Measurements from ENCODE around the gene CARMIL1. TPM values are rescaled to one million over a fixed set of nuclear protein-coding genes. Genes with fewer than 3 reads are reported as not detected.

CARMIL1 gene
- total and polyA plus RNA-seq, 5 experiments from 2014 or later = 1.3 to 13.3 (median 1.9) TPM

- H3K4me3 Mint-ChIP-seq = no peak overlapping the region
- H3K9me3 Mint-ChIP-seq = no peaks in the 10 kb centered on the region
- H3K4me1 Mint-ChIP-seq = no peaks in the 10 kb centered on the region
- H3K27ac Mint-ChIP-seq = no peak overlapping the region
- no peaks in the 10 kb centered on the region for H3K27me3 Mint-ChIP-seq
- POLR2A ChIA-PET = no interaction called here
- no peak for DNase-seq
- ATAC-seq = no peak
- peaks cover 0 to 43% (median 15%) of the 10 kb centered on the region in 3 donors for H3K36me3 Mint-ChIP-seq
Observed at GRCh38 chr6:25497383-25498040, 218.3 kb downstream of the CARMIL1 start.

- POLR2A ChIA-PET = no interaction called here
- H3K36me3 Mint-ChIP-seq = peaks cover 0 to 46% (median 13%) of the 10 kb centered on the region in 3 donors
- H3K4me3 Mint-ChIP-seq = no peak overlapping the region
Observed at GRCh38 chr6:25498505-25498904, 219.3 kb downstream of the CARMIL1 start.

GRCh38 chr6:25499615-25500235 is 220.6 kb downstream of the CARMIL1 start:
- no peak overlapping the region for H3K27ac Mint-ChIP-seq
- no peaks in the 10 kb centered on the region for H3K27me3 Mint-ChIP-seq
- H3K4me1 Mint-ChIP-seq = no peaks in the 10 kb centered on the region
- peaks cover 0 to 46% (median 14%) of the 10 kb centered on the region in 3 donors for H3K36me3 Mint-ChIP-seq
- ATAC-seq (no peak), DNase-seq (no peak)
- H3K4me3 Mint-ChIP-seq = no peak overlapping the region
- POLR2A ChIA-PET = no interaction called here
- no peaks in the 10 kb centered on the region for H3K9me3 Mint-ChIP-seq

More at GRCh38 chr6:25498505-25498904, 219.3 kb downstream of the CARMIL1 start:
- DNase-seq (no peak), ATAC-seq (no peak)
- Mint-ChIP-seq H3K27ac (no peak overlapping the region), H3K9me3 (no peaks in the 10 kb centered on the region), H3K4me1 (no peaks in the 10 kb centered on the region), H3K27me3 (no peaks in the 10 kb centered on the region)

GRCh38 chr6:25503686-25504085 is 224.5 kb downstream of the CARMIL1 start:
- DNase-seq = no peak
- Mint-ChIP-seq H3K27me3 (no peaks in the 10 kb centered on the region), H3K4me1 (no peaks in the 10 kb centered on the region), H3K9me3 (no peaks in the 10 kb centered on the region), H3K36me3 (peaks cover 0 to 38% (median 12%) of the 10 kb centered on the region in 3 donors), H3K4me3 (no peak overlapping the region), H3K27ac (no peak overlapping the region)
- POLR2A ChIA-PET = no interaction called here
- ATAC-seq = no peak

GRCh38 chr6:25504661-25505060 is 225.5 kb downstream of the CARMIL1 start:
- H3K27ac Mint-ChIP-seq = no peak overlapping the region
- H3K27me3 Mint-ChIP-seq = no peaks in the 10 kb centered on the region
- no peaks in the 10 kb centered on the region for H3K4me1 Mint-ChIP-seq
- no peak for DNase-seq
- no peak for ATAC-seq
- H3K36me3 Mint-ChIP-seq = peaks cover 0 to 41% (median 19%) of the 10 kb centered on the region in 3 donors
- POLR2A ChIA-PET = no interaction called here
- no peak overlapping the region for H3K4me3 Mint-ChIP-seq
- no peaks in the 10 kb centered on the region for H3K9me3 Mint-ChIP-seq

GRCh38 chr6:25506020-25506419 is 226.8 kb downstream of the CARMIL1 start:
- no peaks in the 10 kb centered on the region for H3K9me3 Mint-ChIP-seq
- DNase-seq (no peak), ATAC-seq (no peak)
- H3K27ac Mint-ChIP-seq = peak overlapping the region in 1 of 10 donors; percentile 50
- no peaks in the 10 kb centered on the region for H3K4me1 Mint-ChIP-seq
- POLR2A ChIA-PET = no interaction called here
- H3K27me3 Mint-ChIP-seq = no peaks in the 10 kb centered on the region
- peaks cover 0 to 40% (median 19%) of the 10 kb centered on the region in 3 donors for H3K36me3 Mint-ChIP-seq
- H3K4me3 Mint-ChIP-seq = no peak overlapping the region

GRCh38 chr6:25508051-25508450 is 228.9 kb downstream of the CARMIL1 start:
- ATAC-seq (no peak), DNase-seq (no peak)
- Mint-ChIP-seq H3K27me3 (no peaks in the 10 kb centered on the region), H3K27ac (no peak overlapping the region), H3K36me3 (peaks cover 0 to 39% (median 23%) of the 10 kb centered on the region in 3 donors), H3K9me3 (no peaks in the 10 kb centered on the region), H3K4me3 (no peak overlapping the region), H3K4me1 (no peaks in the 10 kb centered on the region)
- POLR2A ChIA-PET = no interaction called here

GRCh38 chr6:25511376-25511775 is 232.2 kb downstream of the CARMIL1 start:
- POLR2A ChIA-PET = no interaction called here

GRCh38 chr6:25512560-25512959 is 233.4 kb downstream of the CARMIL1 start:
- H3K27me3 Mint-ChIP-seq = no peaks in the 10 kb centered on the region
- POLR2A ChIA-PET = no interaction called here
- DNase-seq (no peak), ATAC-seq (no peak)
- H3K4me3 Mint-ChIP-seq = no peak overlapping the region
- peaks cover 10 to 59% (median 38%) of the 10 kb centered on the region in 3 donors for H3K36me3 Mint-ChIP-seq
- no peaks in the 10 kb centered on the region for H3K9me3 Mint-ChIP-seq
- H3K4me1 Mint-ChIP-seq = peaks cover 0 to 2% (median 0%) of the 10 kb centered on the region in 4 donors
- H3K27ac Mint-ChIP-seq = no peak overlapping the region

More at GRCh38 chr6:25511376-25511775, 232.2 kb downstream of the CARMIL1 start:
- H3K36me3 Mint-ChIP-seq = peaks cover 2 to 47% (median 27%) of the 10 kb centered on the region in 3 donors
- DNase-seq (no peak), ATAC-seq (no peak)
- H3K27me3 Mint-ChIP-seq = no peaks in the 10 kb centered on the region
- H3K9me3 Mint-ChIP-seq = no peaks in the 10 kb centered on the region
- no peak overlapping the region for H3K4me3 Mint-ChIP-seq
- peak overlapping the region in 1 of 10 donors; percentile 43 for H3K27ac Mint-ChIP-seq
- peaks cover 0 to 2% (median 0%) of the 10 kb centered on the region in 4 donors for H3K4me1 Mint-ChIP-seq

- DNase-seq (no peak), ATAC-seq (no peak)
- Mint-ChIP-seq H3K4me3 (no peak overlapping the region), H3K36me3 (peaks cover 21 to 81% (median 40%) of the 10 kb centered on the region in 3 donors), H3K27ac (no peak overlapping the region), H3K4me1 (peaks cover 0 to 2% (median 0%) of the 10 kb centered on the region in 4 donors), H3K27me3 (no peaks in the 10 kb centered on the region), H3K9me3 (no peaks in the 10 kb centered on the region)
- POLR2A ChIA-PET = no interaction called here
Observed at GRCh38 chr6:25519856-25520255, 240.7 kb downstream of the CARMIL1 start.

GRCh38 chr6:25524542-25524941 is 245.4 kb downstream of the CARMIL1 start:
- no peak overlapping the region for H3K4me3 Mint-ChIP-seq
- DNase-seq (no peak), ATAC-seq (no peak)
- POLR2A ChIA-PET = no interaction called here
- peaks cover 10 to 74% (median 26%) of the 10 kb centered on the region in 3 donors for H3K36me3 Mint-ChIP-seq
- H3K4me1 Mint-ChIP-seq = peaks cover 0 to 3% (median under 1%) of the 10 kb centered on the region in 4 donors
- no peaks in the 10 kb centered on the region for H3K9me3 Mint-ChIP-seq
- H3K27me3 Mint-ChIP-seq = no peaks in the 10 kb centered on the region
- no peak overlapping the region for H3K27ac Mint-ChIP-seq

- H3K4me1 Mint-ChIP-seq = peaks cover 0 to 3% (median under 1%) of the 10 kb centered on the region in 4 donors
- no peaks in the 10 kb centered on the region for H3K9me3 Mint-ChIP-seq
- peaks cover 10 to 79% (median 28%) of the 10 kb centered on the region in 3 donors for H3K36me3 Mint-ChIP-seq
Observed at GRCh38 chr6:25525078-25525477, 245.9 kb downstream of the CARMIL1 start.

GRCh38 chr6:25534942-25535631 is 255.9 kb downstream of the CARMIL1 start:
- POLR2A ChIA-PET = no interaction called here
- peaks cover 27 to 82% (median 39%) of the 10 kb centered on the region in 3 donors for H3K36me3 Mint-ChIP-seq

More at GRCh38 chr6:25525078-25525477, 245.9 kb downstream of the CARMIL1 start:
- ATAC-seq = no peak
- DNase-seq = no peak
- no peak overlapping the region for H3K4me3 Mint-ChIP-seq
- H3K27me3 Mint-ChIP-seq = no peaks in the 10 kb centered on the region
- POLR2A ChIA-PET = no interaction called here
- no peak overlapping the region for H3K27ac Mint-ChIP-seq

More at GRCh38 chr6:25534942-25535631, 255.9 kb downstream of the CARMIL1 start:
- ATAC-seq (no peak), DNase-seq (no peak)
- peak overlapping the region in 1 of 10 donors; percentile 29 for H3K27ac Mint-ChIP-seq
- no peaks in the 10 kb centered on the region for H3K9me3 Mint-ChIP-seq
- no peak overlapping the region for H3K4me3 Mint-ChIP-seq
- H3K27me3 Mint-ChIP-seq = no peaks in the 10 kb centered on the region
- peaks cover 0 to 8% (median 0%) of the 10 kb centered on the region in 4 donors for H3K4me1 Mint-ChIP-seq
